Mucosa of gallbladder (tissue), 1 donor: ENCODE measurements around the gene ZFPM1. TPM values are rescaled to one million over a fixed set of nuclear protein-coding genes. Genes with fewer than 3 reads are reported as not detected.

Experiments used
- DNase-seq: peaks from one replicate; pipeline ENCODE4 v3.0.0-alpha.2; 2020; ENCODE audit warnings: low spot score
- total RNA-seq: library from RNA; stranded (reverse); gene quantifications from one replicate; pipeline ENCODE4 v1.2.1, GENCODE V29; 2021
- donor health status: DM: no; HTN: no; CAD: no.

The ZFPM1 gene
- total RNA-seq, 1 donor from 2014 or later, result 72.0 TPM

GRCh38 chr16:88417684-88418476 is 35.2 kb upstream of the ZFPM1 start:
- no peak for DNase-seq

- DNase-seq, result no peak
Measured at GRCh38 chr16:88418869-88419268, 34.2 kb upstream of the ZFPM1 start.

GRCh38 chr16:88419790-88420189 is 33.3 kb upstream of the ZFPM1 start:
- no peak for DNase-seq

- no peak for DNase-seq
Measured at GRCh38 chr16:88420496-88420895, 32.6 kb upstream of the ZFPM1 start.

- no peak for DNase-seq
Measured at GRCh38 chr16:88421301-88421700, 31.8 kb upstream of the ZFPM1 start.

GRCh38 chr16:88421871-88422433 is 31.1 kb upstream of the ZFPM1 start:
- DNase-seq, result no peak

GRCh38 chr16:88422733-88423447 is 30.2 kb upstream of the ZFPM1 start:
- DNase-seq, result no peak

- no peak for DNase-seq
Measured at GRCh38 chr16:88423448-88423850, 29.6 kb upstream of the ZFPM1 start.

- DNase-seq, result no peak
Measured at GRCh38 chr16:88424587-88425235, 28.4 kb upstream of the ZFPM1 start.

GRCh38 chr16:88426018-88426417 is 27.1 kb upstream of the ZFPM1 start:
- DNase-seq, result no peak

GRCh38 chr16:88427376-88427775 is 25.7 kb upstream of the ZFPM1 start:
- DNase-seq, result no peak

GRCh38 chr16:88428156-88428555 is 24.9 kb upstream of the ZFPM1 start:
- DNase-seq, result no peak

- no peak for DNase-seq
Measured at GRCh38 chr16:88428616-88429386, 24.3 kb upstream of the ZFPM1 start.

GRCh38 chr16:88429387-88430184 is 23.5 kb upstream of the ZFPM1 start:
- no peak for DNase-seq

GRCh38 chr16:88430185-88430523 is 22.9 kb upstream of the ZFPM1 start:
- no peak for DNase-seq

- peak; percentile 26 for DNase-seq
Measured at GRCh38 chr16:88430524-88431446, 22.3 kb upstream of the ZFPM1 start.

GRCh38 chr16:88431651-88432050 is 21.4 kb upstream of the ZFPM1 start:
- no peak for DNase-seq

GRCh38 chr16:88432174-88432573 is 20.9 kb upstream of the ZFPM1 start:
- no peak for DNase-seq

GRCh38 chr16:88432753-88433152 is 20.3 kb upstream of the ZFPM1 start:
- no peak for DNase-seq
